IPS-NIHi11 (cell line): ENCODE data around the gene CPEB2.

Source experiments
- DNase-seq: peaks from one replicate; pipeline ENCODE4 v3.0.0; 2012; ENCODE audit warnings: mixed read lengths, low spot score

CPEB2 gene

GRCh38 chr4:15118292-15118691 lies 116.0 kb downstream of the CPEB2 start:
- no peak for DNase-seq
